GM12878 (cell line): ENCODE data around the gene OR11A1.

Experiments used
- BACH1 ChIP-seq: fragments of 450-650 bp; IDR thresholded peaks from 2 replicates; pipeline ENCODE4 v1.6.1; 2017; ENCODE audit warnings: mild to moderate bottlenecking, borderline replicate concordance
- CEBPB ChIP-seq, 2 experiments: fragments of 150-350 bp in 1 of 2; IDR thresholded peaks; 2 replicates each; pipeline ENCODE4 v1.6.1; 2012 to 2014; ENCODE audit warnings: low read depth in 2 of 2, low read length in 2 of 2, borderline replicate concordance in 1 of 2, inconsistent platforms in 1 of 2
- FOXK2 ChIP-seq: fragments of 450-650 bp; IDR thresholded peaks from 2 replicates; pipeline ENCODE4 v1.6.1; 2017; ENCODE audit warnings: mild to moderate bottlenecking, moderate library complexity
- GABPA ChIP-seq: IDR thresholded peaks from 2 replicates; pipeline ENCODE4 v1.6.1; 2014; ENCODE audit warnings: antibody characterized with exemption, low read depth, mild to moderate bottlenecking, inconsistent platforms
- HCFC1 ChIP-seq: fragments of 150-350 bp; IDR thresholded peaks from 2 replicates; pipeline ENCODE4 v1.6.1; 2014; ENCODE audit warnings: low read length
- HDAC6 ChIP-seq: fragments of 200-600 bp; sonication (generic); IDR thresholded peaks from one replicate; pipeline ENCODE4 v1.8.0; 2017; ENCODE audit warnings: antibody characterized with exemption; ENCODE audit not compliant: unreplicated experiment
- PAX8 ChIP-seq: fragments of 450-650 bp; IDR thresholded peaks from 2 replicates; pipeline ENCODE4 v1.6.1; 2017; ENCODE audit warnings: mild to moderate bottlenecking, moderate library complexity
- POLR2A ChIP-seq: IDR thresholded peaks from 2 replicates; pipeline ENCODE4 v1.6.1; 2011; ENCODE audit warnings: low read depth, mild to moderate bottlenecking, low read length
- POLR2AphosphoS5 ChIP-seq: IDR thresholded peaks from 2 replicates; pipeline ENCODE4 v1.6.1; 2011; ENCODE audit warnings: mild to moderate bottlenecking, low read length, inconsistent platforms
- RAD51 ChIP-seq: fragments of 450-650 bp; IDR thresholded peaks from 2 replicates; pipeline ENCODE4 v1.6.1; 2016; ENCODE audit warnings: moderate library complexity, mild to moderate bottlenecking, inconsistent platforms
- SIN3A ChIP-seq: IDR thresholded peaks from 2 replicates; pipeline ENCODE4 v1.6.1; 2012; ENCODE audit warnings: low read depth, low read length, improper control_type of control experiment
- SMC3 ChIP-seq: IDR thresholded peaks from 2 replicates; pipeline ENCODE4 v1.6.1; 2011; ENCODE audit warnings: low read length, improper control_type of control experiment, borderline replicate concordance
- TF ChIP-seq, protein P1 (sequence below): IDR thresholded peaks from 2 replicates; pipeline ENCODE4 v1.6.1; 2011; ENCODE audit warnings: borderline replicate concordance, low read depth, mild to moderate bottlenecking, moderate library complexity, mixed read lengths, low read length; ENCODE audit not compliant: insufficient read depth; ENCODE audit errors: extremely low read length
- TF ChIP-seq, protein P2 (sequence below), 3 experiments: IDR thresholded peaks in 2 of 3; conservative IDR thresholded peaks in 1 of 3; 2 replicates each; pipeline ENCODE4 v1.5.1; 2011; ENCODE audit warnings: low read depth in 3 of 3, low read length in 3 of 3, mild to moderate bottlenecking in 3 of 3, control low read depth in 2 of 3, moderate library complexity in 2 of 3, inconsistent platforms in 1 of 3, mixed read lengths in 1 of 3; ENCODE audit not compliant: control insufficient read depth in 2 of 3, insufficient read depth in 1 of 3; ENCODE audit errors: extremely low read depth in 1 of 3

DNA sequence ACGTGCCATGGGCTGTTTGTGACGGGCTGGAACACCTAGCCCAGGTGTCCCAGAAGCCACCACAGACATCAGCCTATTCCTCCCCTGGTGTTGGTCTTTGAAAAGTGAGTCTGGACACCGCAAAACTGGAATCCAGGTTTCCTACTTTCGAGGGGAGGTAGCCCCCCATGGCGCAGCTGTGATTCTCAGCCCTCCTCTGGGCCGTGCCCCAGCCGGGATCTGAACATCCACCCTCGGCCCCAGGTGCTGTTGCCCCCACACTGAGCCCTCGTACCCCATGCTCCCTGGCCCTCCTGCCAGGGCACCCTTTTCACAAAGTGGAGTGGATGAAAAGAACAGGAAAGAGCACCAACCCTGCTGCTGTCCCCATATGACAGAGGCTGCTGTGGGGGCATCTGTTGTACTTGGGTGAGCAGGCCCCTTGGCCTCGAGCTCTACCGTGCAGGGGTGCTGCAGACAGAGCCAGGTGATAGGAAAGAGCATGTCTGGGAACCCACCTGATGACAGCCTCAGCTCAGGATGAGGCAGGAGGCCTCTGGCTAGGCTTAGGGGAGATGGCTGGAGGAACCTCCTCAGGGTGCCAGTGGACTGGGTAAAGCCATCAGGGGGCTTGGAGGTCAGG is 49.7 kb upstream of the OR11A1 start:
- TF ChIP-seq POLR2AphosphoS5 (no peak), HCFC1 (no peak), FOXK2 (no peak), GABPA (no peak), BACH1 (no peak), CEBPB (IDR thresholded peaks at IDR 0.05; ENCODE audit: borderline replicate concordance in 1 of 2, low read depth in 2 of 2, low read length in 2 of 2) (no peak), RAD51 (no peak), PAX8 (no peak), SMC3 (no peak), HDAC6 (no peak), POLR2A (no peak), SIN3A (no peak)
- TF ChIP-seq, protein P1, sequence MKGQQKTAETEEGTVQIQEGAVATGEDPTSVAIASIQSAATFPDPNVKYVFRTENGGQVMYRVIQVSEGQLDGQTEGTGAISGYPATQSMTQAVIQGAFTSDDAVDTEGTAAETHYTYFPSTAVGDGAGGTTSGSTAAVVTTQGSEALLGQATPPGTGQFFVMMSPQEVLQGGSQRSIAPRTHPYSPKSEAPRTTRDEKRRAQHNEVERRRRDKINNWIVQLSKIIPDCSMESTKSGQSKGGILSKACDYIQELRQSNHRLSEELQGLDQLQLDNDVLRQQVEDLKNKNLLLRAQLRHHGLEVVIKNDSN, result no peak
- TF ChIP-seq, protein P2, sequence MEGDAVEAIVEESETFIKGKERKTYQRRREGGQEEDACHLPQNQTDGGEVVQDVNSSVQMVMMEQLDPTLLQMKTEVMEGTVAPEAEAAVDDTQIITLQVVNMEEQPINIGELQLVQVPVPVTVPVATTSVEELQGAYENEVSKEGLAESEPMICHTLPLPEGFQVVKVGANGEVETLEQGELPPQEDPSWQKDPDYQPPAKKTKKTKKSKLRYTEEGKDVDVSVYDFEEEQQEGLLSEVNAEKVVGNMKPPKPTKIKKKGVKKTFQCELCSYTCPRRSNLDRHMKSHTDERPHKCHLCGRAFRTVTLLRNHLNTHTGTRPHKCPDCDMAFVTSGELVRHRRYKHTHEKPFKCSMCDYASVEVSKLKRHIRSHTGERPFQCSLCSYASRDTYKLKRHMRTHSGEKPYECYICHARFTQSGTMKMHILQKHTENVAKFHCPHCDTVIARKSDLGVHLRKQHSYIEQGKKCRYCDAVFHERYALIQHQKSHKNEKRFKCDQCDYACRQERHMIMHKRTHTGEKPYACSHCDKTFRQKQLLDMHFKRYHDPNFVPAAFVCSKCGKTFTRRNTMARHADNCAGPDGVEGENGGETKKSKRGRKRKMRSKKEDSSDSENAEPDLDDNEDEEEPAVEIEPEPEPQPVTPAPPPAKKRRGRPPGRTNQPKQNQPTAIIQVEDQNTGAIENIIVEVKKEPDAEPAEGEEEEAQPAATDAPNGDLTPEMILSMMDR (IDR thresholded peaks at IDR 0.05 in 2 of 3, conservative IDR thresholded peaks at IDR 0.05 in 1 of 3; ENCODE audit: control insufficient read depth in 2 of 3, extremely low read depth in 1 of 3, insufficient read depth in 1 of 3, low read depth in 3 of 3, low read length in 3 of 3), result no peak
